Ecto neural progenitor cell (in vitro differentiated cells): ENCODE results near the gene TPSB2.

Source experiments
- DNase-seq: peaks from one replicate; pipeline ENCODE4 v3.0.0-alpha.2; 2018; ENCODE audit warnings: low spot score

TPSB2 gene

GRCh38 chr16:1218930-1219611, 10.9 kb downstream of the TPSB2 start:
- no peak for DNase-seq

- no peak for DNase-seq
Measured at GRCh38 chr16:1218061-1218929, 11.7 kb downstream of the TPSB2 start.

- DNase-seq: no peak
Measured at GRCh38 chr16:1217526-1217925, 12.5 kb downstream of the TPSB2 start.

- no peak for DNase-seq
Measured at GRCh38 chr16:1216681-1217400, 13.1 kb downstream of the TPSB2 start.

GRCh38 chr16:1216296-1216619, 13.7 kb downstream of the TPSB2 start:
- no peak for DNase-seq

- DNase-seq: no peak
Measured at GRCh38 chr16:1215574-1216295, 14.2 kb downstream of the TPSB2 start.

- DNase-seq: no peak
Measured at GRCh38 chr16:1214719-1215118, 15.3 kb downstream of the TPSB2 start.

- no peak for DNase-seq
Measured at GRCh38 chr16:1213796-1214372, 16.1 kb downstream of the TPSB2 start.

GRCh38 chr16:1213231-1213630, 16.8 kb downstream of the TPSB2 start:
- DNase-seq: no peak

- DNase-seq: no peak
Measured at GRCh38 chr16:1212616-1213194, 17.3 kb downstream of the TPSB2 start.

- no peak for DNase-seq
Measured at GRCh38 chr16:1211451-1212268, 18.3 kb downstream of the TPSB2 start.

- no peak for DNase-seq
Measured at GRCh38 chr16:1210461-1210860, 19.5 kb downstream of the TPSB2 start.

GRCh38 chr16:1209081-1209480, 20.9 kb downstream of the TPSB2 start:
- DNase-seq: no peak

- no peak for DNase-seq
Measured at GRCh38 chr16:1208239-1208830, 21.6 kb downstream of the TPSB2 start.

- DNase-seq: no peak
Measured at GRCh38 chr16:1206786-1207185, 23.2 kb downstream of the TPSB2 start.

- DNase-seq: no peak
Measured at GRCh38 chr16:1206326-1206725, 23.7 kb downstream of the TPSB2 start.

- no peak for DNase-seq
Measured at GRCh38 chr16:1204933-1205332, 25.1 kb downstream of the TPSB2 start.

GRCh38 chr16:1202274-1202673, 27.7 kb downstream of the TPSB2 start:
- DNase-seq: no peak

GRCh38 chr16:1201444-1201843, 28.5 kb downstream of the TPSB2 start:
- no peak for DNase-seq

- no peak for DNase-seq
Measured at GRCh38 chr16:1200014-1200627, 29.9 kb downstream of the TPSB2 start.
